WTC11 (cell line): ENCODE data around the gene ARHGAP18. TPM values are rescaled to one million over a fixed set of nuclear protein-coding genes. Genes with fewer than 3 reads are reported as not detected.

Source experiments
- ATAC-seq: fragments of 200-7000 bp; cut with Tn5 transposase; 2 replicates; pipeline ENCODE4 v1.10.0; 2021; ENCODE audit warnings: mild to moderate bottlenecking, moderate library complexity
- CTCF ChIA-PET: fragments of 300-600 bp; sonication (Branson Sonifier 250); formaldehyde crosslinking; loops from one replicate; lab custom pipeline; 2021; ENCODE audit warnings: antibody characterized with exemption; lab: Charles Lee
- POLR2A ChIA-PET: fragments of 350-600 bp; sonication (Branson Sonifier 250); formaldehyde crosslinking; loops from one replicate; lab custom pipeline; 2021; ENCODE audit warnings: antibody characterized with exemption; lab: Charles Lee
- DNase-seq: peaks from one replicate; pipeline ENCODE4 v3.0.0; 2021; ENCODE audit warnings: low spot score
- H3K27ac Mint-ChIP-seq: 2 replicates; pipeline ENCODE4 v1.8.0; 2021; ENCODE audit warnings: mixed read lengths
- H3K27me3 Mint-ChIP-seq: 2 replicates; pipeline ENCODE4 v1.8.0; 2021; ENCODE audit warnings: low read depth, mild to moderate bottlenecking, moderate library complexity, mixed read lengths
- H3K36me3 Mint-ChIP-seq: 2 replicates; pipeline ENCODE4 v1.8.0; 2021; ENCODE audit warnings: mixed read lengths
- H3K4me1 Mint-ChIP-seq: 2 replicates; pipeline ENCODE4 v1.8.0; 2022; ENCODE audit warnings: mixed read lengths
- H3K4me3 Mint-ChIP-seq: 2 replicates; pipeline ENCODE4 v1.8.0; 2021; ENCODE audit warnings: mild to moderate bottlenecking, moderate library complexity, mixed read lengths
- H3K9me3 Mint-ChIP-seq: 2 replicates; pipeline ENCODE4 v1.8.0; 2021; ENCODE audit warnings: mixed read lengths
- AFF4 ChIP-seq: sonication (generic); formaldehyde crosslinking; IDR thresholded peaks from 2 replicates; pipeline ENCODE4 v1.8.1; 2023; ENCODE audit warnings: mild to moderate bottlenecking, missing genetic modification reagents, borderline replicate concordance
- CBFB ChIP-seq: sonication (generic); formaldehyde crosslinking; IDR thresholded peaks from 2 replicates; pipeline ENCODE4 v1.8.1; 2022; ENCODE audit warnings: mild to moderate bottlenecking, low read depth, missing genetic modification reagents
- E2F1 ChIP-seq: sonication (generic); formaldehyde crosslinking; IDR thresholded peaks from 2 replicates; pipeline ENCODE4 v1.8.0; 2022; ENCODE audit warnings: mild to moderate bottlenecking, missing genetic modification reagents
- ETV6 ChIP-seq: sonication (generic); formaldehyde crosslinking; IDR thresholded peaks from 2 replicates; pipeline ENCODE4 v1.8.1; 2022; ENCODE audit warnings: mild to moderate bottlenecking, missing genetic modification reagents
- FOXK1 ChIP-seq: sonication (generic); formaldehyde crosslinking; IDR thresholded peaks from 2 replicates; pipeline ENCODE4 v1.8.0; 2022; ENCODE audit warnings: mild to moderate bottlenecking, moderate library complexity, missing genetic modification reagents
- HMGA2 ChIP-seq: fragments of 250-450 bp; sonication (Bioruptor Pico); IDR thresholded peaks from 2 replicates; pipeline ENCODE4 v1.4.0; 2021; ENCODE audit warnings: mild to moderate bottlenecking, moderate library complexity
- IRF2 ChIP-seq: sonication (generic); formaldehyde crosslinking; IDR thresholded peaks from 2 replicates; pipeline ENCODE4 v1.8.0; 2022; ENCODE audit warnings: low read depth, missing genetic modification reagents, borderline replicate concordance
- MXD4 ChIP-seq: fragments of 250-450 bp; sonication (Bioruptor Pico); IDR thresholded peaks from 2 replicates; pipeline ENCODE4 v1.8.0; 2021; ENCODE audit warnings: mild to moderate bottlenecking, moderate library complexity, borderline replicate concordance
- NFE2L1 ChIP-seq: sonication (generic); formaldehyde crosslinking; IDR thresholded peaks from 2 replicates; pipeline ENCODE4 v1.8.1; 2023; ENCODE audit warnings: missing genetic modification reagents
- NR2C2 ChIP-seq: sonication (generic); formaldehyde crosslinking; IDR thresholded peaks from 2 replicates; pipeline ENCODE4 v1.8.0; 2022; ENCODE audit warnings: mild to moderate bottlenecking, missing genetic modification reagents
- NR3C1 ChIP-seq: sonication (generic); formaldehyde crosslinking; conservative IDR thresholded peaks from 2 replicates; pipeline ENCODE4 v1.8.1; 2023; ENCODE audit warnings: low read depth, mild to moderate bottlenecking, missing genetic modification reagents
- PRRX2 ChIP-seq: fragments of 250-450 bp; sonication (Bioruptor Pico); IDR thresholded peaks from 2 replicates; pipeline ENCODE4 v1.8.0; 2021; ENCODE audit warnings: mild to moderate bottlenecking
- SOX15 ChIP-seq: fragments of 250-450 bp; sonication (Bioruptor Pico); IDR thresholded peaks from 2 replicates; pipeline ENCODE4 v1.9.0; 2021; ENCODE audit warnings: mild to moderate bottlenecking
- STAT6 ChIP-seq: sonication (generic); formaldehyde crosslinking; conservative IDR thresholded peaks from 2 replicates; pipeline ENCODE4 v1.8.1; 2023; ENCODE audit warnings: mild to moderate bottlenecking, low read depth, missing genetic modification reagents, moderate library complexity
- ZBTB21 ChIP-seq: sonication (generic); formaldehyde crosslinking; IDR thresholded peaks from 2 replicates; pipeline ENCODE4 v1.8.1; 2023; ENCODE audit warnings: mild to moderate bottlenecking, missing genetic modification reagents, borderline replicate concordance
- ZNF263 ChIP-seq: sonication (generic); formaldehyde crosslinking; IDR thresholded peaks from 2 replicates; pipeline ENCODE4 v1.8.1; 2022; ENCODE audit warnings: low read depth, mild to moderate bottlenecking, moderate library complexity, missing genetic modification reagents
- ZNF671 ChIP-seq: fragments of 250-450 bp; sonication (Bioruptor Pico); IDR thresholded peaks from 2 replicates; pipeline ENCODE4 v1.8.0; 2021; ENCODE audit warnings: mild to moderate bottlenecking
- total RNA-seq: library from RNA; stranded (reverse); gene quantifications from 3 replicates; pipeline ENCODE4 v1.2.3, GENCODE V29; 2021
- TF ChIP-seq, protein P1 (sequence below): sonication (generic); formaldehyde crosslinking; IDR thresholded peaks from 2 replicates; pipeline ENCODE4 v1.8.1; 2022; ENCODE audit warnings: missing genetic modification reagents, borderline replicate concordance
- TF ChIP-seq, protein P2 (sequence below): sonication (generic); formaldehyde crosslinking; IDR thresholded peaks from 2 replicates; pipeline ENCODE4 v1.8.0; 2023; ENCODE audit warnings: missing genetic modification reagents

ARHGAP18 gene
- total RNA-seq, 1 experiment from 2014 or later, result 4.6 TPM

- TF ChIP-seq ZNF263 (no peak), CBFB (CRISPR knock-in tag) (no peak), ZNF671 (CRISPR knock-in tag) (no peak), IRF2 (CRISPR knock-in tag) (no peak), MXD4 (CRISPR knock-in tag) (no peak), SOX15 (no peak), AFF4 (CRISPR knock-in tag) (no peak)
- TF ChIP-seq, protein P1, sequence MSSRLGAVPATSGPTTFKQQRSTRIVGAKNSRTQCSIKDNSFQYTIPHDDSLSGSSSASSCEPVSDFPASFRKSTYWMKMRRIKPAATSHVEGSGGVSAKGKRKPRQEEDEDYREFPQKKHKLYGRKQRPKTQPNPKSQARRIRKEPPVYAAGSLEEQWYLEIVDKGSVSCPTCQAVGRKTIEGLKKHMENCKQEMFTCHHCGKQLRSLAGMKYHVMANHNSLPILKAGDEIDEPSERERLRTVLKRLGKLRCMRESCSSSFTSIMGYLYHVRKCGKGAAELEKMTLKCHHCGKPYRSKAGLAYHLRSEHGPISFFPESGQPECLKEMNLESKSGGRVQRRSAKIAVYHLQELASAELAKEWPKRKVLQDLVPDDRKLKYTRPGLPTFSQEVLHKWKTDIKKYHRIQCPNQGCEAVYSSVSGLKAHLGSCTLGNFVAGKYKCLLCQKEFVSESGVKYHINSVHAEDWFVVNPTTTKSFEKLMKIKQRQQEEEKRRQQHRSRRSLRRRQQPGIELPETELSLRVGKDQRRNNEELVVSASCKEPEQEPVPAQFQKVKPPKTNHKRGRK (CRISPR knock-in tag), result no peak
- TF ChIP-seq, all 79 proteins: peak for 0
These were observed 63.3 kb downstream of the ARHGAP18 start (continued) for GRCh38 chr6:129646642-129647041.

- no peak for TF ChIP-seq HMGA2
- no peak for TF ChIP-seq ETV6 (CRISPR knock-in tag)
- no peak for TF ChIP-seq NR3C1
- TF ChIP-seq, protein P1 (CRISPR knock-in tag), result no peak
- TF ChIP-seq IRF2 (CRISPR knock-in tag), result no peak
- TF ChIP-seq, all 79 proteins: peak for 0
- DNase-seq (no peak), ATAC-seq (no peak)
- H3K4me1 Mint-ChIP-seq, result peaks cover 44% of the 10 kb centered on the region
- no peaks in the 10 kb centered on the region for H3K36me3 Mint-ChIP-seq
- no peak overlapping the region for H3K4me3 Mint-ChIP-seq
- POLR2A ChIA-PET, result no interaction called here
- H3K27ac Mint-ChIP-seq, result peak overlapping the region; percentile 58; the same call in 1 of the 2 replicates
- H3K27me3 Mint-ChIP-seq, result no peaks in the 10 kb centered on the region
- CTCF ChIA-PET, result interaction anchor here (1.7 kb wide), 1 partner anchor 8 kb away, joined by 4 read pairs; no protein-coding TSS in a partner anchor
- no peaks in the 10 kb centered on the region for H3K9me3 Mint-ChIP-seq
These were observed 64.0 kb downstream of the ARHGAP18 start for GRCh38 chr6:129645830-129646579.

DNA sequence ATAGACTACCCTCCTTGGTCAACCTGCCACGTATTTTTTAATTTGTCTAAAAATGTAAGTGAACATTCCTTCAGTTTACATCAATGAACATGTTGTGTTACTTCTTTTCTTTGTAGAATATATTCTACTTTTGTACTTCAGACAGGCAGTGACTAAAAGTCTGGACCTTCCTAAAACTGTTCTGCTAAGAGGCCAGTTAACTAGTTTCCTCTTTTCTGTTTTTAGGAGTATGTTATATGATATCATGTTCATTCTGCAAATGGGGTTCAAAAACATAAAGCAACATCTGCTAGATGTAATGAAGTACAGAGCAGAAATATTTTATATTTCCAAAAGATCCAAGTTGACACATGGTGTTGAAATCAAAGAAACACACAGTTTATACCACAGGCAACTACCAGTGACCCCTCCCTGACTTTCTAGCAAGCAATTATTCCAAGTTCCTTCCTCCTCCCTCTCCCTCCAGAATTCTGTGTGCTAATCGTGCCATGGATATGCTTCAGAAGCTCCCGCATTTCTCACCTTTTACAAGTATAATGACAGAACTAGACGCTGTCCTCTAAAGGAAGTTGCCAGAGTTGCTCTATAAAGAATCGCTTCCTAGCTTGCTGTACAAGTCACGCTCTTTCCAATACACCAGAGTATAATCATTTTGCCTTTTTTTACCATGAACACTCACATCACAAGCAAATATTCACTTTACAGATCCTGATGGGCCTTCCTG is 64.7 kb downstream of the ARHGAP18 start:
- no peaks in the 10 kb centered on the region for H3K9me3 Mint-ChIP-seq
- ChIA-PET POLR2A (no interaction called here), CTCF (interaction anchor here (1.7 kb wide), 1 partner anchor 8 kb away, joined by 4 read pairs; no protein-coding TSS in a partner anchor)
- H3K27me3 Mint-ChIP-seq, result no peaks in the 10 kb centered on the region
- peak overlapping the region; percentile 58 for H3K27ac Mint-ChIP-seq
- H3K4me1 Mint-ChIP-seq, result peaks cover 44% of the 10 kb centered on the region
- DNase-seq (no peak), ATAC-seq (no peak)
- H3K4me3 Mint-ChIP-seq, result no peak overlapping the region
- H3K36me3 Mint-ChIP-seq, result no peaks in the 10 kb centered on the region
- TF ChIP-seq FOXK1 (CRISPR knock-in tag) (no peak), STAT6 (CRISPR knock-in tag) (no peak), E2F1 (CRISPR knock-in tag) (no peak), NR2C2 (CRISPR knock-in tag) (no peak), NFE2L1 (no peak), ZBTB21 (CRISPR knock-in tag) (no peak), PRRX2 (no peak)
- TF ChIP-seq, protein P2, sequence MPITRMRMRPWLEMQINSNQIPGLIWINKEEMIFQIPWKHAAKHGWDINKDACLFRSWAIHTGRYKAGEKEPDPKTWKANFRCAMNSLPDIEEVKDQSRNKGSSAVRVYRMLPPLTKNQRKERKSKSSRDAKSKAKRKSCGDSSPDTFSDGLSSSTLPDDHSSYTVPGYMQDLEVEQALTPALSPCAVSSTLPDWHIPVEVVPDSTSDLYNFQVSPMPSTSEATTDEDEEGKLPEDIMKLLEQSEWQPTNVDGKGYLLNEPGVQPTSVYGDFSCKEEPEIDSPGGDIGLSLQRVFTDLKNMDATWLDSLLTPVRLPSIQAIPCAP (CRISPR knock-in tag), result no peak
